Caco-2 (cell line): Measurements from ENCODE around the gene JTB. TPM values are rescaled to one million over a fixed set of nuclear protein-coding genes. Genes with fewer than 3 reads are reported as not detected.

Experiments used
- BruUV-seq: library from RNA; stranded (reverse); fragments of 400-500 nt; replicated peaks from 2 replicates; lab custom pipeline; 2021; lab: Mats Ljungman, UMichigan
- CTCF ChIA-PET: fragments of 300-600 bp; sonication (Branson Sonifier 250); formaldehyde crosslinking; loops from one replicate; lab custom pipeline; 2022; ENCODE audit warnings: antibody characterized with exemption; lab: Charles Lee
- POLR2A ChIA-PET: fragments of 300-600 bp; sonication (Branson Sonifier 250); formaldehyde crosslinking; loops from one replicate; lab custom pipeline; 2022; ENCODE audit warnings: antibody characterized with exemption; lab: Charles Lee
- DNase-seq, 2 experiments: peaks; one replicate each; pipeline versions ENCODE4 v3.0.0 to v3.0.0-alpha.2; 2020 to 2022
- H3K27me3 ChIP-seq: replicated peaks from 2 replicates; pipeline ENCODE4 v1.6.0; 2011; ENCODE audit warnings: low read length; ENCODE audit not compliant: control insufficient read depth, insufficient read depth
- H3K36me3 ChIP-seq: 2 replicates; pipeline ENCODE4 v1.5.1; 2011; ENCODE audit warnings: low read length; ENCODE audit not compliant: control insufficient read depth, insufficient read depth
- H3K4me1 ChIP-seq: fragments of 250-450 bp; sonication (Bioruptor Pico); 2 replicates; pipeline ENCODE4 v1.5.1; 2020; ENCODE audit warnings: mild to moderate bottlenecking
- H3K4me3 ChIP-seq: 2 replicates; pipeline ENCODE4 v1.5.1; 2011; ENCODE audit warnings: low read depth, mild to moderate bottlenecking, control low read depth, low read length
- H3K9me3 ChIP-seq: fragments of 250-450 bp; sonication (Bioruptor Pico); 2 replicates; pipeline ENCODE4 v1.5.1; 2020; ENCODE audit warnings: mild to moderate bottlenecking, moderate library complexity
- H3K27ac Mint-ChIP-seq: one replicate; pipeline ENCODE4 v1.8.0; 2022; ENCODE audit warnings: mixed read lengths; ENCODE audit not compliant: unreplicated experiment
- H3K27me3 Mint-ChIP-seq: one replicate; pipeline ENCODE4 v1.8.0; 2022; ENCODE audit warnings: mixed read lengths; ENCODE audit not compliant: insufficient read depth, unreplicated experiment
- H3K36me3 Mint-ChIP-seq: one replicate; pipeline ENCODE4 v1.8.0; 2022; ENCODE audit warnings: mild to moderate bottlenecking, mixed read lengths; ENCODE audit not compliant: insufficient read depth, unreplicated experiment
- H3K4me1 Mint-ChIP-seq: one replicate; pipeline ENCODE4 v1.8.0; 2022; ENCODE audit warnings: low read depth, mixed read lengths; ENCODE audit not compliant: unreplicated experiment
- H3K4me3 Mint-ChIP-seq: one replicate; pipeline ENCODE4 v1.8.0; 2022; ENCODE audit warnings: mild to moderate bottlenecking, moderate library complexity, mixed read lengths; ENCODE audit not compliant: unreplicated experiment
- H3K9me3 Mint-ChIP-seq: one replicate; pipeline ENCODE4 v1.8.0; 2022; ENCODE audit warnings: mixed read lengths; ENCODE audit not compliant: unreplicated experiment
- intact Hi-C: fragments of 100-400 bp; cut with micrococcal nuclease; formaldehyde crosslinking; loops from one replicate; pipeline ENCODE4 v1.10.0; 2022; ENCODE audit not compliant: unreplicated experiment
- total RNA-seq: library from RNA; stranded (reverse); gene quantifications from 2 replicates; pipeline ENCODE4 v1.2.3, GENCODE V29; 2022
- TF ChIP-seq, protein P1 (sequence below), 2 experiments: fragments of 200-600 bp in 1 of 2; IDR thresholded peaks; 1 replicate in 1 of 2; 2 replicates in 1 of 2; pipeline versions ENCODE4 v1.5.1 to v1.8.0; 2011 to 2022; ENCODE audit warnings: antibody characterized with exemption in 1 of 2, control low read depth in 1 of 2, inconsistent platforms in 1 of 2, low read depth in 1 of 2, low read length in 1 of 2, mild to moderate bottlenecking in 1 of 2, moderate library complexity in 1 of 2; ENCODE audit not compliant: insufficient read depth in 1 of 2, severe bottlenecking in 1 of 2, unreplicated experiment in 1 of 2

The JTB gene
- total RNA-seq, 1 experiment from 2014 or later = 123 TPM

DNA sequence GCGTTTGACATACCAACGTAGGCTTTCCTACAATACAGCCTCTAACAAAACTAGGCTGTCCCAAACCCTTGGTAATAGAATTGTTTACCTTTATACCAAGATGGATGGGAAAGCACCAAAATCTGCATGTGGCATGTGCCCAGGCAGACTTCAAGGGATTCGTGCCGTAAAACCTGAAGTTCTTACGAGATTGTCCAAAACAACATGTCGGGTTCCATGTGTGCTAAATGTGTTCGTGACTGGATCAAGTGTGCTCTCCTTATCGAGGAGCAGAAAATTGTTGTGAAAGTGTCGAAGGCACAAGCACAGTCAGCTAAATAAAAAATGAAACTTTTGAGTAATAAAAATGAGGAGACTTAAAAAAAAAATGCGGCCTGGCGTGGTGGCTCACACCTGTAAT, 18.2 kb upstream of the JTB start:
- DNase-seq = no peak
- Mint-ChIP-seq H3K27ac (peak overlapping the region; percentile 47), H3K27me3 (peaks cover under 1% of the 10 kb centered on the region), H3K36me3 (peaks cover 65% of the 10 kb centered on the region), H3K9me3 (peaks cover 10% of the 10 kb centered on the region), H3K4me1 (peaks cover 23% of the 10 kb centered on the region), H3K4me3 (peak overlapping the region; percentile 25)
- TF ChIP-seq, protein P1, sequence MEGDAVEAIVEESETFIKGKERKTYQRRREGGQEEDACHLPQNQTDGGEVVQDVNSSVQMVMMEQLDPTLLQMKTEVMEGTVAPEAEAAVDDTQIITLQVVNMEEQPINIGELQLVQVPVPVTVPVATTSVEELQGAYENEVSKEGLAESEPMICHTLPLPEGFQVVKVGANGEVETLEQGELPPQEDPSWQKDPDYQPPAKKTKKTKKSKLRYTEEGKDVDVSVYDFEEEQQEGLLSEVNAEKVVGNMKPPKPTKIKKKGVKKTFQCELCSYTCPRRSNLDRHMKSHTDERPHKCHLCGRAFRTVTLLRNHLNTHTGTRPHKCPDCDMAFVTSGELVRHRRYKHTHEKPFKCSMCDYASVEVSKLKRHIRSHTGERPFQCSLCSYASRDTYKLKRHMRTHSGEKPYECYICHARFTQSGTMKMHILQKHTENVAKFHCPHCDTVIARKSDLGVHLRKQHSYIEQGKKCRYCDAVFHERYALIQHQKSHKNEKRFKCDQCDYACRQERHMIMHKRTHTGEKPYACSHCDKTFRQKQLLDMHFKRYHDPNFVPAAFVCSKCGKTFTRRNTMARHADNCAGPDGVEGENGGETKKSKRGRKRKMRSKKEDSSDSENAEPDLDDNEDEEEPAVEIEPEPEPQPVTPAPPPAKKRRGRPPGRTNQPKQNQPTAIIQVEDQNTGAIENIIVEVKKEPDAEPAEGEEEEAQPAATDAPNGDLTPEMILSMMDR (IDR thresholded peaks at IDR 0.05; ENCODE audit: insufficient read depth in 1 of 2, low read depth in 1 of 2, low read length in 1 of 2, severe bottlenecking in 1 of 2, unreplicated experiment in 1 of 2) = no peak
- peaks cover 4% of the 10 kb centered on the region for H3K36me3 ChIP-seq
- H3K9me3 ChIP-seq = no peaks in the 10 kb centered on the region
- no peaks in the 10 kb centered on the region for H3K27me3 ChIP-seq
- BruUV-seq = no TSS peak
- no peak overlapping the region for H3K4me3 ChIP-seq
- ChIA-PET CTCF (no interaction called here), POLR2A (interaction anchor here (0.7 kb wide), 1 partner anchor 9 kb away, joined by 4 read pairs; the partner anchor contains the start of gene RAB13)
- intact Hi-C loops = no loop called here
- peaks cover 11% of the 10 kb centered on the region for H3K4me1 ChIP-seq

DNA sequence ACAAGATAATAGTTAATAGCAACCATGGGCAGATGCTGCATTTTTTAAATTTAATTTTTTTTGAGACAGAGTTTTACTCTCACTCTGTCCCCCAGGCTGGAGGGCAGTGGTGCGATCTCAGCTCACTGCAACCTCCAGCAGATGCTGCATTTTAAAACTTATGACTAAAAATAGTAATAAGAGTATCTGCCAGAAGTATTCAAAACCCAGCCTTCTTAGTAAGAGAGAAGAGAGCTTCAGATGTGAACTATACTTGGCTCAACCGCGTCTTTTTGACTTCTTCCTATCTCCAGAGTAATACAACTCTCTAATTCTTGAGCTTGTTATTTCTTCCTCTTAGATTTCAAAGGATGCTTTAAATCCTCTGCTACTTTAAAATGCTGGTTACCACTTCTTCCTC, 17.7 kb upstream of the JTB start:
- H3K4me1 Mint-ChIP-seq = peaks cover 27% of the 10 kb centered on the region
- BruUV-seq = no TSS peak
- H3K4me3 ChIP-seq = no peak overlapping the region
- peak overlapping the region; percentile 47 for H3K27ac Mint-ChIP-seq
- no peaks in the 10 kb centered on the region for H3K9me3 ChIP-seq
- no peaks in the 10 kb centered on the region for H3K27me3 ChIP-seq
- peaks cover 4% of the 10 kb centered on the region for H3K36me3 ChIP-seq
- peaks cover 8% of the 10 kb centered on the region for H3K4me1 ChIP-seq
- peaks cover 69% of the 10 kb centered on the region for H3K36me3 Mint-ChIP-seq
- peak overlapping the region; percentile 25 for H3K4me3 Mint-ChIP-seq
- H3K27me3 Mint-ChIP-seq = peaks cover 3% of the 10 kb centered on the region
- DNase-seq = no peak
- intact Hi-C loops = no loop called here
- TF ChIP-seq, protein P1 (IDR thresholded peaks at IDR 0.05; ENCODE audit: insufficient read depth in 1 of 2, low read depth in 1 of 2, low read length in 1 of 2, severe bottlenecking in 1 of 2, unreplicated experiment in 1 of 2) = no peak
- ChIA-PET CTCF (interaction anchor here (0.6 to 0.7 kb wide), 2 partner anchors 316 to 883 kb away, joined by 3 to 5 read pairs; no protein-coding TSS in a partner anchor), POLR2A (interaction anchor here (0.6 to 0.7 kb wide), 3 partner anchors 9 to 982 kb away, joined by 3 to 5 read pairs (median 4); partner anchors contain the start of gene RAB13)
- peaks cover 15% of the 10 kb centered on the region for H3K9me3 Mint-ChIP-seq

DNA sequence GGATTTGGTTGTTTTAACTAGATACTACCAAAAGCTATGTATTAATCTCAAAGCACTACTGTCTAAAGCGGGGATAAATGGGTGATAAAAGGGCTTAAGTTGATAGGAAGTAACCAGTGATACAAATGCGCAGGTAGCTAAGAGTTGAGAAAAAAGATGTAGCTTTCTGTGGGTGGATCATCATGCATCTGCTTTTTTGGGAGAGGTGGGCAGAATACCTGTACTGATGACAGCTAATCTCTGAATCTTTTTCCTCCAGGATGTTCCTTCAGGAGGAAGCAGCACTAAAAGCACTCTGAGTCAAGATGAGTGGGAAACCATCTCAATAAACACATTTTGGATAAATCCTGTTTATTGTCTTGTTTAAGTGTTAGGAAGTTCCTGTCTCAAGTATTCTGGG, 14.3 kb upstream of the JTB start:
- peak overlapping the region; percentile 99 for H3K27ac Mint-ChIP-seq
- H3K36me3 ChIP-seq = peaks cover 4% of the 10 kb centered on the region
- peak overlapping the region; percentile 83 for H3K4me3 ChIP-seq
- H3K27me3 ChIP-seq = no peaks in the 10 kb centered on the region
- peaks cover 9% of the 10 kb centered on the region; the same call in 1 of the 2 replicates for H3K4me1 ChIP-seq
- H3K27me3 Mint-ChIP-seq = peaks cover 3% of the 10 kb centered on the region
- peaks cover 74% of the 10 kb centered on the region for H3K36me3 Mint-ChIP-seq
- H3K4me1 Mint-ChIP-seq = peaks cover 31% of the 10 kb centered on the region
- H3K4me3 Mint-ChIP-seq = peak overlapping the region; percentile 95
- H3K9me3 Mint-ChIP-seq = peaks cover 22% of the 10 kb centered on the region
- DNase-seq = no peak
- BruUV-seq = no TSS peak
- ChIA-PET POLR2A (interaction anchor here (1.0 to 2.6 kb wide), 2 partner anchors 10 to 113 kb away, joined by 5 to 25 read pairs; no protein-coding TSS in a partner anchor), CTCF (no interaction called here)
- H3K9me3 ChIP-seq = no peaks in the 10 kb centered on the region
- TF ChIP-seq, protein P1 (IDR thresholded peaks at IDR 0.05; ENCODE audit: insufficient read depth in 1 of 2, low read depth in 1 of 2, low read length in 1 of 2, severe bottlenecking in 1 of 2, unreplicated experiment in 1 of 2) = no peak
- intact Hi-C loops = no loop called here
